Activated CD4-positive, alpha-beta T cell treated with anti-CD3 and anti-CD28 coated beads, Interleukin-2, amount 50 U/mL, for 1 hour (primary cell): ENCODE measurements around the gene ABCC1.
A peak's percentile ranks its signal among the peaks of the same experiment; 100 is the strongest.
"Not testable (repeated sequence)": the region's sequence is repeated elsewhere in the genome, so short reads cannot be mapped to it uniquely, and the experiment has no call there.

Source experiments
- DNase-seq: peaks from one replicate; pipeline ENCODE4 v3.0.0-alpha.2; 2020

ABCC1 gene

DNA sequence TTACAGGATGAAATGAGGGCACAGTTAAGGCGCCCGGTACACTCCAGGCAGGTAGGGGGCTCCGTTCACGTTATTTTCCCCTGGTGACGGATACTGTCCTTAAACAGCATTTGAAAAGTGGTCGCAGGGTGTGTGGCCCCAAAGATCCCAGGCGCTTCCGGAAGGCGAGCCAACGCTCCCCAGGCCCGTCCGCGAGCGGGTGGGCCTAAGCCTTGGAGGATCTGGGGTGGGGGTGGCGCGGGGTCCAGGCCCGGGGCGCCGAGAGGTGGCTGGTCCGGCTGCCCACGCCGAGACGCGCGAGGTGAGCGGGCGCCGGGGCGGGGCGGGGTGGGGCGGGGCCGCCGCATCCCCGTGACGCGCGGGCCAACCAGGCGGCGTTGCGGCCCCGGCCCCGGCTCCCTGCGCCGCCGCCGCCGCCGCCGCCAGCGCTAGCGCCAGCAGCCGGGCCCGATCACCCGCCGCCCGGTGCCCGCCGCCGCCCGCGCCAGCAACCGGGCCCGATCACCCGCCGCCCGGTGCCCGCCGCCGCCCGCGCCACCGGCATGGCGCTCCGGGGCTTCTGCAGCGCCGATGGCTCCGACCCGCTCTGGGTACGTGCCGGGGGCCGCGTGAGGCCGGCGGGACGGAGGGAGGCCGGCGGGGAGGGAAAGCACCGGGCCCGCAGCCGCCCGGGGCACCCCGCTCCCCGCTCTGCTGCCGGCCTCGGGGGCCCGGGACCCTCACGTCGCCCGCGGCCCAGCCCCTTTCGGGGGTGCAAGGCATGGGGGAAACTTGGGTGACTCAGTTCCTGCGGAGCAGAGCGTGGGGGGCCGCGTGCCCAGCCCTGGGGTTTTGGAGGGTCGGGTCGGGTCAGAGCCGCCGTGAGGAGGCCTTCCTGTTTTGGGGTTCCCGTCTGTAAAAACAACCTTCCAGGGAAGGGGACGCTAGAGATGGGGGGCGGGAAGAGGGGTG, at the start of gene ABCC1:
Gene ABCC1, plus strand, starts transcription at position 407 of the 951 bp plus-strand sequence. Its CDS starts 136 bp downstream, at position 543.
- peak; percentile 46 for DNase-seq

DNA sequence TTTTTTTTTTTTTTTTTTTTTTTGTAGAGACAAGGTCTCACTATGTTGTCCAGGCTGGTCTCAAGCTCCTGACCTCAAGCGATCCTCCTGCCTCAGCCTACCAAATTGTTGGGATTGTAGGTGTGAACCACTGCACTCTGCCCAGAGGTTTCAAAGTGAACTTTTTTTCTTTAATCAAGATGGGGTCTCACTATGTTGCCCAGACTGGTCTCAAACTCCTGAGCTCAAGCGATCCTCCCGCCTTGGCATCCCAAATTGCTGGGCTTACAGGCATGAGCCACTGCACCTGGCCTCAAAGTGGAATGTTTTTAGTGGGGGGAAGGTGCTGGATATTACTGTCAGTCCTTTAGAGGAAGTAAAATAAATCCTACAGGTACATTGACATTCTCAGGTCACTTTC, 49.1 kb upstream of the ABCC1 start:
- no peak for DNase-seq

DNA sequence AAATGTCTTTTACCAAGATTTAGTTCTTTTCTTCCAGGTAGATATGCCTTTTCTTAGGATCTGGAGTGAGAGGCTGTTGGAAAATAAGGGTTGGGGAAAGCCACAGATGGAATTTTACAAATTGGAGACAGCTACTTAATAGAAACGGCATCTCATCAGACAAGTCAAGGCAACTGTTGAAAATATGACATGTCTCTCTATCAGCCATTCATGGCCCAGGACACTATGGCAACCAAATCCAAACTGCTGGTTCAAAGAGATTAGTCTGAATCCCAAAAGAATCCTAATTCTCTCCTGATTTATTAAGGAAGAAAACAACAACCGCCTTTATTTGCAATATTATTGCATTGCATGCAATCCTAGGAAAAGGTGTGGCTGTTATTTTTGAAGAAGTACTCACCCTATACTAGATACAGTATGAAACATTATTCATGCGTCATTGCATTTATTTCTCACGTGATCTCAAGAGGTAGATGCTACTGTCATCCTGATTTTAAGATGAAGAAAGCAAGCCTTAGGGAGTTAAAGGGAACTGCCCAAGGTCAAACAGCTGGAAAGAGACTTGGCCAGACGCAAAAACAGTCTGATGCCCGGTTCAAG, 48.4 kb upstream of the ABCC1 start:
- DNase-seq = no peak

DNA sequence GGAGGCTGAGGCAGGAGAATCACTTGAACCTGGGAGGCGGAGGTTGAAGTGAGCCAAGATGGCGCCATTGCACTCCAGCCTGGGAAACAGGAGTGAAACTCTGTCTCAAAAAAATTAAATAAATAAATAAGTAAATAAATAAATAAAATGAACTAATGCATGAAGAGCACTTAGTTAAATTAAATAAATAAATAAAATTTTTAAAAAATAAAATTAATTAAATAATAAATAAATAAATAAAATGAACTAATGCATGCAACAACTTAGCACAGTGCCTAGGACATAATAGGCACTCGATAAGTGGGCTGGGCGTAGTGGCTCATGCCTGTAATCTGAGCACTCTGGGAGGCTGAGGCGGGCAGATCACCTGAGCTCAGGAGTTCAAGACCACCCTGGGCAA, 45.5 kb upstream of the ABCC1 start:
- DNase-seq = no peak

DNA sequence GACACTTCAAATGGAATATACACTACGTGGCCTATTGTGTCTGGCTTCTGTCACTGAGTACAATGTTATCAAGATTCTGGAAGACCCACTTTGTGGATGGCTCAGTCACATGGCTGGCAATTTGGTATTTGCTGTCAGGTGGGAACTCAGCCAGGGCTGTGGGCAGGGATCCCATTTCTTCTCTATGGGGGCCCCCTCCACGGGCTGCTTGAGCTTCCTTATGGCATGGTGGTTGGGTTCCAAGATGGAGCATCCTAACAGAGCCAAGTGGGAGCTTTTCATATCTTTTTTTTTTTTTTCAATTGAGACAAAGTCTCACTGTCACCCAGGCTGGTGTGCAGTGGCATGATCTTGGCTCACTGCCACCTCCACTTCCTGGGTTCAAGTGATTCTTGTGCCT, 43.0 kb upstream of the ABCC1 start:
- no peak for DNase-seq

DNA sequence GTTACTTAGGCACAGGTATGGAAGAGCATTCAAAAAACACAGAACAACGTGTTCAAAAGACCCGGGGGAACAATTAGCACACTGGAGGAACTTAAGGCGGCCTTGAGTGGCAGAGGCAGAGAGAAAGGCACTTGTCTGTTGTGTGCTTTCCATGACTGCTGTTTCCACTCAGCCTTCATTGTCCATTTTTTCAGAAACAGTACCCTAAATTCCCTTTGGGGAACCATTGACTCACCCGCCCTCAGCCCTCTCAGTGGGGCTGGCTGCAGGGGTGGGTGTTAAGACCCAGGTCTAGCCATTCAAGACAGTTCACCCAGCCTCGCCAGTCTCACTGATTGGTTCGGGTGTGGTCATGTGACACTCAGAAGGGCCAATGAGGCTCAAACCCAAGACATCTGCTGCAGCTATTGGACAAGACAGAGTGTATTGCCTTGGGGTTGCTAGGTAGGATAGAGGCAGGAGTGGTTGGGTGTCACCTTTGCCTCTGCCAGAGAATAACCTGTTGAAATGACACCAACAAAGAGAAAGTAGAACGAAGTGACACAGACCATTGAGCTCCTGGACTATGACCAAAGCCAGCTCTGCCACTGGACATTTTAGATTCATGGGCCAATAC, 41.4 kb upstream of the ABCC1 start:
- DNase-seq = no peak

DNA sequence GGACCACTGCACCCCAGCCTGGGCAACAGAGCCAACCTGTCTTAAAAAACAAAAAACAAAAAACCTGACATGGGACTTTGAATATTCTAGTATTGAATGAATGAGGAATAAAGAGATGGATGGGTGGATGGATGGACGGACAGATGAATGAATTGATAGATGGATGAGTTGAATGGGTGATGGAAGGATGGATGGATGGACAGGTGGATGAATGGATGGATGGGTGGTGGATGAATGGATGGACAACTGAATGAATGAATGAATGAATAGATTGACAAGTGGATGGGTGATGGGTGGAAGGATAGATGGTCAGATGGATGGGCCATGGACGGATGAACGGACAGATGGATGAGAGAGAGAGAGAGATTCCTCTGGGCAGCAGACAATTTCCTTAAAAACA, 38.2 kb upstream of the ABCC1 start:
- no peak for DNase-seq

DNA sequence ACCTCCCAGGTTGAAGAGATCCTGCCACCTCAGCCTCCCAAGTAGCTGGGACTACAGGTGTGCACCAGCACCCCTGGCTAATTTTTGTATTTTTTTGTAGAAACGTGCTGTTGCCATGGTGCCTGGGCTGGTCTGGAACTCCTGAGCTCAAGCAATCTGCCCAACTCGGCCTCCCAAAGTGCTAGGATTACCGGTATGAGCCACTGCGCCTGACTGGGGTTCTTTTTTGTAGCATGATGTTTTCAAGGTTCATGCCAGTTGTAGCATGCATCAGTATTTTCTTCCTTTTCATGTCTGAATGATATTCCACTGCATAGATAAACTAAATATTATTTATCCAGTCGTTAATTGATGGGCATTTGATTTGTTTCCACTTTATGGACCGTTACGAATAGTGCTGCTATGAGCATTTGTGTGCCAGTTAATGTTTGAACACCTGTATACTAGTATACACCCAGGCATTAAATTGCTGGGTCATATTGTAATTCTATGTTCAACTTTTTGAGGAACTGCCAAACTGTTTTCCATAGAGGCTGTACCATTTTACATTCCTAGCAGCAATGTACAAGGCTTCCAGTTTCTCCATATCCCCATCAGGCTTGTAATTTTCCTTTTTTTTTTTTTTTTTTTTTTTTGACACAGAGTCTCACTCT, 36.2 kb upstream of the ABCC1 start:
- DNase-seq = no peak

DNA sequence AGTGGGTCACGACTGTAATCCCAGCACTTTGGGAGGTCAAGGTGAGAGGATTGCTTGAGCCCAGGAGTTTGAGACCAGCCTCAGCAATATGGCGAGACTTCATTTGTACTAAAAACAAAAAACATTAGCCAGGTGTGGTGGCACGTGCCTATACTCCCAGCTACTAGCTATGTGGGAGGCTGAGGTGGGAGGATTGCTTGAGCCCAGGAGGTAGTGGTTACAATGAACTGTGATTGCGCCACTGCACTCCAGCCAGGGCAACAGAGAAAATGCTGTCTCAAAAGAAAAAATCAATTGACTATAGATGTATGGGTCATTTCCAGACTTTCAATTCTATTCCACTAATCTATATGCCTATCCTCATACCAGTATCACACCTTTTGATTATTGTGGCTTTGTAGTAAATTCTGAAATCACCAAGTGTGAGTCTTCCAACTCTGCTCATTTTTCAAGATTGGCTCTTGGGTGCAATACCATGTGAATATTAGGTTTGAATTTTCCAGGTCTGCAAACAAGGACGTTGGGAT, 33.8 kb upstream of the ABCC1 start:
- no peak for DNase-seq

DNA sequence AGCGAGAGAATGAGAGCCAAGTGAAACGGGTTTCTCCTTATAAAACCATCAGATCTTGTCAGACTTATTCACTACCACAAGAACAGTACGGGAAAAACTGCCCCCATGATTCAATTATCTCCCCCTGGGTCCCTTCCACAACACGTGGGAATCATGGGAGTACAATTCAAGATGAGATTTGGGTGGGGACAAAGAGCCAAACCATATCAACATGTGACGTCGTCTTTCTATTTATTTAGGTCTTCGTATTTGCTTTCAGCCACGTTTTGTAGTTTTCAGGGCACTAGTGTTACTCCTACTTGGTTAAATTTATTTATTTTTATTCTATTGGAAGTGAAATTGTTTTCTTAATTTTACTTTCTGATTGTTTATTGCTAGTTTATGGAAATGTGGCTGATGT, 33.1 kb upstream of the ABCC1 start:
- DNase-seq = no peak

DNA sequence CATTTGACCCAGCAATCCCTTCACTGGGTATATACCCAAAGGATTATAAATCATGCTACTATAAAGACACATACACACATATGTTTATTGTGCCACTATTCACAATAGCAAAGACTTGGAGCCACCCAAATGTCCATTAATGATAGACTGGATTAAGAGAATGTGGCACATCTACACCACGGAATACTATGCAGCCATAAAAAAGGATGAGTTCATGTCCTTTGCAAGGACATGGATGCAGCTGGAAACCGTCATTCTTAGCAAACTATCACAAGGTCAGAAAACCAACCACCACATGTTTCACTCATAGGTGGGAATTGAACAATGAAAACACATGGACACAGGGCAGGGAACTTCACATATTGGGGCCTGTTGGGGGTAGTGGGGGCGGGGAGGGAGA, 31.1 kb upstream of the ABCC1 start:
- not testable (repeated sequence) for DNase-seq

DNA sequence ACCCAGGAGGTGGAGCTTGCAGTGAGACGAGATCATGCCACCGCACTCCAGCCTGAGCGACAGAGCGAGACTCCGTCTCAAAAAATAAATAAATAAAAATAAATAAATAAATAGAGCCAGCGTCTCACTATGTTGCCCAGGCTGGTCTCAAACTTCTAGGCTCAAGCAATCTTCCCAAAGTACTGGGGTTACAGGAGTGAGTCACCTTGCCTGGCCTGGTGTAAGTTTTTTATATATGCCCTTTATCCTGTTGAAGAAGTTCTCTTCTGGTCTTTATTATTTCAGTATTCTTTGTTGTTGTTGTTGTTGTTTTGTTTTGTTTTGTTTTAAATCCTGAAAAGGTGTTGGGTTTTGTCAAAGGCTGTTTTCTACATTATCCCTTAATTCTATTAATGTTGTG, 30.1 kb upstream of the ABCC1 start:
- DNase-seq = no peak

DNA sequence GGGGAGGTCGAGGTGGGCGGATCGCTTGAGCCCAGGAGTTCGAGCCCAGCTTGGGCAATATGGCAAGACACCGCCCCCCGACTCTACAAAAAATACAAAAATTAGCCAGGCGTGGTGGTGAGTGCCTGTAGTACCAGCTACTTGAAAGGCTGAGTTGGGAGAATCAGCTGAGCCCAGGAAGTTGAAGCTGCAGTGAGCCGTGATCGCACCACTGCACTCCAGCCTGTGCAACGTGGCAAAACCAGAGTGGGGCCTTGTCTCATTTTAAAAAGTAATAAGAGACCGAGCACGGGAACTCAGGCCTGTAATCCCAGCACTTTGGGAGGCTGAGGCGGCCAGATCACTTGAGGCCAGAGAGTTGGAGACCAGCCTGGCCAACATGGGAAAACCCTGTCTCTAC, 24.4 kb upstream of the ABCC1 start:
- DNase-seq = no peak

DNA sequence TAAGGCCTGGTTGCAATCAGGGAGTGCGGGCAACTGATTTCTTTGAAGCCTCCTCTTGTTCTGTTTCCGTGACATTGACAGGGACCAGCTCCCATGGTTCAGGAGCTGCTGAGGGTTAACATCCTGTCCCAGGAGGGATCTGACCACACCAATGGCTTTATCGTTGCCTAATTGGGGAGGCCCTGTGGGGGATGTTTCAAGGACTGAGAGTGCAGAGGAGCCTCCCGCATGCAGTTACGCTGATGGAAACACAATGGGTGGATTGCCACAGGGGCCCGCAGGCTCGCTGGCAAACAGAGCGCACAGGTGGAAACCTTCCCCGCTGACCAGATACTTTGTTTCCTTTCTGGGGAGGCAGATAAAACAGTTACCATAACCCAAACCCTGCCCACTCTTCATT, 23.8 kb upstream of the ABCC1 start:
- DNase-seq = no peak

DNA sequence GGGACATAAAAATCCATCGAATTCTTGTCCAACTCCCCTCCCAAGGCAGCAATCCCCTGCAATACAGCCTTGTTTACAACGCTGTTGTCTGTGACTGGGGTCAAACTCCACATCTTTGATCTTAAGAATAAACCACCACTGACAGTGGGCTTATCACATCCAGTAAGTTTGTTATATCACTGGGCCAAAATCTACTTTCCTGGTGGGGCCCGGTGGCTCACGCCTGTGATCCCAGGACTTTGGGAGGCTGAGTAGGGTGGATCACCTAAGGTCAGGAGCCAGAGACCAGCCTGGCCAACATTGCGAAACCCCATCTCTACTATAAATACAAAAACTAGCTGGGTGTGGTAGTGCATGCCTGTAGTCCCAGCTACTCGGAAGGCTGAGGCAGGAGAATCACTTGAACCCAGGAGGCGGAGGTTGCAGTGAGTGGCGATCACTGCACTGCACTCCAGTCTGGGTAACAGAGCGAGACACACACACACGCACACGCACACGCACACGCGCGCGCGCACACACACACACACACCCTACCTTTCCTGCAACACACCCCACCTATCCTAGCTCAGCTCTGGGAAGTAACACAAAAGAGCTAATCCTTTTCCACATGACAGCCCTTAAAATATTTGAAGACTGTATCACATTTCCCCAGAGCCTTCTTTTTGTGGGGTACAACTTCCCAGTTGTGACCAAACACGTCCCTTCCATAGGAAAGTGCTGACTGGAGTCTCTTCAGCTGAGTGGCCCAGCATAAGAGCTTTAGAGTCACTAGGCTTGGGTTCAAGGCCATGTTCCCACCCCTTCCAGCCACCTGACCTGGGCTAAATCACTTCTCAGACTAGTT, 20.9 kb upstream of the ABCC1 start:
- no peak for DNase-seq

DNA sequence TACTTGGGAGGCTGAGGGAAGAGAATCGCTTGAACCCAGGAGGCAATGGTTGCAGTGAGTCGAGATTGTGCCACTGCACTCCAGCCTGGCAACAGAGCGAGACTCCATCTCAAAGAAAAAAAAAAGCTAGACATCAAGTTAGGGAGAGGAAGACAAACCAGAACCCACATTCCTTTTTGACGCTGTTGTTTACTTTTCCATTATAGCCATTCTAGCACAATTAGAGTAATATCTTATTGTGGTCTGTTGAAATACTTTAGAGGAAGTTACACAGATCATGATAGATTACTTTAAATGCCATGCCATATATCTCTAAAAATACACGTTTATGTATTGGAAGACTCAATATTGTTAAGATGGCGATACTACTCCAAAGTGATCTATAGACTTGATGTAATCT, 16.5 kb upstream of the ABCC1 start:
- DNase-seq = no peak

DNA sequence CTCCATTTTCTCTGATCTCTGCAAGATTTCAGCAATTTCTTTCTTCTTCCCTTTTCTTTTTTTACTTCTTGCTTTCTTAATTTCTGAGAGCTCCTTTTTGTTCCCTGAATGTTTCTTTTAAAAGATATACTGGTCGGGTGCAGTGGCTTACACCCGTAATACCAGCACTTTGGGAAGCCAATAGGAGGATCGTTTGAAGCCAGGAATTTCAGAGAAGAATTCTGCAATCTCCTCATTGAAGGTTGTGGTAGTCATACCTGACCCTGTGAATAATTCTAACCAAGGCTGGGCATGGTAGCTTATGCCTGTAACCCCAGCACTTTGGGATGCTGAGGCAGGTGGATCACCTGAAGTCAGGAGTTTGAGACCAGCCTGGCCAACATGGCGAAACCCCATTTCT, 15.6 kb upstream of the ABCC1 start:
- no peak for DNase-seq

DNA sequence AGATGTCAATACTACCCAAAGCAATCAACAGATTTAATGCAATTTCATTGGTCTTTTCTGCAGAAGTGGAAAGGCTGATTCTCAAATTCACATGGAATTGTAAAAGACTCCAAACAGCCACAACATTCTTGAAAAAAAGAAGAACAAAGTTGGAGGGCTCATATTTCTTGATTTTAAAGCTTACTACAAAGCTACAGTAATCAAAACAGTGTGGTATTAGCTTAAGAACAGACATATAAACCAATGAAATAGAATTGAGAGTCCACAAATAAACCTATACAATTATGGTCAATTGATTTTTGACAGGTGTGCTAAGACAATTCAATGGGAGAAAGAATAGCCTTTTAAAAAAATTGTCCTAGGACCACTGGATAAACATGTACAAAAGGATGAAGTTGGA, 14.4 kb upstream of the ABCC1 start:
- DNase-seq = no peak

DNA sequence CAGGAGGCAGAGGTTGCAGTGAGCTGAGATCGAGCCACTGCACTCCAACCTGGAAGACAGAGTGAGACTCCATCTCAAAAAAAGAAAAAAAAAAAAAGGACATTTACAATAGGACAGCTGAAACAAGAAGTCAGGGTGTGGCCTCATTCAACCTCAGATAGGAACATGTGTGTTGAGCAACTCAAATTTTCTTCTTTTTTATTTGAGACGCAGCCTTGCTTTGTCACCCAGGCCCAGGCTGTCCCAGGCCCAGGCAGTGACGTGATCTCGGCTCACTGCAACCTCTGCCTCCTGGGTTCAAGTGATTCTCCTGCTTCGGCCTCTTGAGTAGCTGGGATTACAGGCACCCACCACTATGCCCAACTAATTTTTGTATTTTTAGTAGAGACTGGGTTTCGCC, 12.6 kb upstream of the ABCC1 start:
- DNase-seq = not testable (repeated sequence)

DNA sequence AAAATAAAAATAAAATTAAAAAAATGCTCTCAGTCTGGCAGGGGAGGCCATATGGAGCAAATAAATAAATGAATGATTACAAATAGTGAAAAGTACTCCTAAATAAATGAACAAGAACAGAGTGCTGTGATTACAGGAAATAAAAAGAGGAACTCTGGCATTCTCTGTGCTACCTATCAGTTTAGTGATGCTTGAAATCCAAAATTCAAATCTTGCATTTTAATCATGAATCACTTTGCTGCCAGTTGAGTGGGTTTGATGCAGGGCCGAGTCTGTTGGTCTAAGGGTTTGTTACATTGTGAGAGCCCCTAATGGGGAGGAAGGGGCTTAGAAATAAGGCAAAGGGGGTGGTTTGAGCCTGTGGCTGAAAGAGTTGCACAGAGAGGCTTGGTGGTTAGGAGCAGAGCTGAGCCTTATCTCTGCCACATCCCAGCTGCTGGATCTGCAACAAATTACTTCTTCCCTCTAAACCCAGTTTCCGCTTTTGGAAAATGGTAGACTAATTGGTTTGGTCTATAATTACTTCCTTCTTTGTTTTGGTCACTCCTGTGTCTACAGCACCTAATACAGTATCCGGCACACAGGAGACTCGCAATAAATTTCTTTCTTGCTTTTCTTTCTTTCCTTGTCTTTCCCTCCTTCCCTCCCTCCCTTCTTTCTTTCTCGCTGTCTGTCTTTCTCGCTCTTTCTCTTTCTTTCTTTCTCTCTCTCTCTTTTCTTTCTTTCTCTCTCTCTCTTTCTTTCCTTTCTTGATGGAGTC, 6.3 kb upstream of the ABCC1 start:
- no peak for DNase-seq

DNA sequence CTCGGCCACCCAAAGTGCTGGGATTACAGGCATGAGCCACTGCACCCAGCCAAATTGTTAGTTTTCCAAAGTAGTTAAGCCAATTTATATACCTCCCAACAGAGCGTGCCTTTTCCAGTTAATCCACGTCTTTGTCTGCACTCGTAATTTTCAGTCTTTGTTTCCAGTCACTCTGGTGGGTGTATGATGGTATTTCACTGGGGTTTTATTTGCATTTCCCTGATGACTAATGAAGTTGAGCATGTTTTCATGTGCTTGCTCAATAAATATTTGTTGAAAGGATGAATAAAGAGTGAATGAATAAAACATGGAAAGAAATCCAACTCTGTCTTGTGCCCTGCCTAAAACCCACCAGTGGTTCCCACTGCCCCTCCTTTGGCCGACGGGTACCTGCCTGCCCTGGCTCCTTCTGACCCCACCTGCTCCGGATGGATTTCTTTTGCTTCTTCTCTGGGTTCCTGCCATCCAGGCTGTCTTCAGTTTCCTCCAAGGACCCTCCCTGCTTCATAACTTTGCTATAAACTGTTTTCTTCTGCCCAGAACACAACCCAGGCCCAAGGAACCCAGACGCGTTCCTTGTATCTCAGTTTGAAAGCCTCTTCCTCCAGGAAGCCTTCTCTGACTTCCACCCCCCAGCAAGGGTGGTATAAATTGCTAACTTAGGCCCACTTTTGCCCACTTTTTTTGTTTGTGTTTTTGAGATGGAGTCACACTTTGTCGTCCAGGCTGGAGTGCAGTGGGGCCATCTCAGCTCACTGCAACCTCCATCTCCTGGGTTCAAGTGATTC, 3.0 kb upstream of the ABCC1 start:
- no peak for DNase-seq
